Esophagus squamous epithelium (tissue), 4 donors: ENCODE measurements around the gene SRPK1.

ENCODE experiments used
- POLR2A ChIP-seq, 4 donors: fragments of 450-650 bp; IDR thresholded peaks; one replicate each; pipeline ENCODE4 v1.6.1; 2017; ENCODE audit warnings: antibody characterized with exemption in 4 of 4, mild to moderate bottlenecking in 4 of 4, moderate library complexity in 3 of 4
- TF ChIP-seq, protein P1 (sequence below), 6 experiments: fragments of 450-650 bp in 4 of 6; fragments of 200-600 bp in 2 of 6; sonication (generic) in 2 of 6; IDR thresholded peaks; one replicate each; pipeline ENCODE4 v1.5.1; 2016 to 2019; ENCODE audit warnings: antibody characterized with exemption in 6 of 6, mild to moderate bottlenecking in 4 of 6, moderate library complexity in 4 of 6

DNA sequence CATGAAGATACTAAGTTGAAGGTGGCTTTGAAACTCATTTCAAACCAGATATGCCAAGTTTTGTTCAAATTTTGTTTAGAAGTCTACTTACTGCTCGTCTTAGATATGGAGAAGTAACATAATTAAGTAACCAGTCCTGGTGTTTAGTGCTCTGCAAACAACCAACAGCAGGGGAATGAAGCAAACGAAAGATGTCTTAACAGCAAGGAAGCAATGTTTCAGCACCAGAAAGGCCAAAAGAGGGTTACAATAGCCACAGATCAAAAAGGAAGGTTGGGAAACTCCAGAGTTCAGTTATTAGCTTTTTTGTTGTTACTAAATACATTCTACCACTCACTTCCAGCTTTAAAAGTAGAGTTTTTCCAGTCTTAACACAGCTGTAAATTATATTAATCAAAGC is 70.7 kb downstream of the SRPK1 start:
- TF ChIP-seq, protein P1, sequence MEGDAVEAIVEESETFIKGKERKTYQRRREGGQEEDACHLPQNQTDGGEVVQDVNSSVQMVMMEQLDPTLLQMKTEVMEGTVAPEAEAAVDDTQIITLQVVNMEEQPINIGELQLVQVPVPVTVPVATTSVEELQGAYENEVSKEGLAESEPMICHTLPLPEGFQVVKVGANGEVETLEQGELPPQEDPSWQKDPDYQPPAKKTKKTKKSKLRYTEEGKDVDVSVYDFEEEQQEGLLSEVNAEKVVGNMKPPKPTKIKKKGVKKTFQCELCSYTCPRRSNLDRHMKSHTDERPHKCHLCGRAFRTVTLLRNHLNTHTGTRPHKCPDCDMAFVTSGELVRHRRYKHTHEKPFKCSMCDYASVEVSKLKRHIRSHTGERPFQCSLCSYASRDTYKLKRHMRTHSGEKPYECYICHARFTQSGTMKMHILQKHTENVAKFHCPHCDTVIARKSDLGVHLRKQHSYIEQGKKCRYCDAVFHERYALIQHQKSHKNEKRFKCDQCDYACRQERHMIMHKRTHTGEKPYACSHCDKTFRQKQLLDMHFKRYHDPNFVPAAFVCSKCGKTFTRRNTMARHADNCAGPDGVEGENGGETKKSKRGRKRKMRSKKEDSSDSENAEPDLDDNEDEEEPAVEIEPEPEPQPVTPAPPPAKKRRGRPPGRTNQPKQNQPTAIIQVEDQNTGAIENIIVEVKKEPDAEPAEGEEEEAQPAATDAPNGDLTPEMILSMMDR (IDR thresholded peaks at IDR 0.05), result no peak
- no peak for TF ChIP-seq POLR2A (IDR thresholded peaks at IDR 0.05)
